Measurements from ENCODE around the gene ATP11C.
"Not testable (repeated sequence)": the region's sequence is repeated elsewhere in the genome, so short reads cannot be mapped to it uniquely, and the experiment has no call there.

The ATP11C gene

DNA sequence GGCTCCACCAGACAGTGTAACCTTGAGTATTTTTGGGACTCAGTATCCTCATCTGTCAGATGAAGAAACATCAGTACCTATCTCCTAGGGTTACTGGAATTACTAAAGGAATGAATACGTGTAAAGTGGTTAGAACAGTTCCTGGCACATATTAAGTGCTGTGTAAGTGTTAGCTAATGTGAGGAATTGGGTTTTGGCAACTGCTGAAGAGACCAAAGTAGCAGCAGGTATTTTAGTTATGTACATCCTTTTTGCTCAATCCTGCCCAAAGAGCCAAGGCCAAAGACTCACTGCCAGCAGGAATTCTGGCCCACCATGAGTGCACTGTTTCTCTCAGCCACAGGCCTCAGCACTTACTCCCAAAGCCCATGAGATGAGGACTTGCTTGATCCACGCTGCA, 208.2 kb downstream of the ATP11C start:
- peak; percentile 48 for DNase-seq (ENCODE audit: low read depth, low spot score)

DNA sequence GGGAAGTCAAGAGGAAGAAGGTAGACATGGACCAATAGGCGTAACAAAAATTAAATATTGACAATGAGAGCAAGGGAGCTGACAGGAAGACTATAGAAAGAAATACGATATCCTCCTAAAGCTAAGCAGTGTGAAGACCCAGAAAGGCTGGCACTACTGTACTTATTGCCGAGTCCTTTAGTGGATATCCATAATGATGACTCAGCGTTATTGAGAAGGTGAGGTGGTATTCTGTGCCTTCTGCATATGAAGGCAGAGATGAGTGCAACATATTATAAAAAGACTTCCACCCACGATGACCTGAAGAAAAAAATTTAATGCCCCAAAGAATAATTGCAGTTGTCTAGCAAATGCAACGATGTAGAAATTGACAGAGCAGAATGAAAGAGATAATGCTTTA, 211.9 kb downstream of the ATP11C start:
- DNase-seq (ENCODE audit: low read depth, low spot score) = no peak

DNA sequence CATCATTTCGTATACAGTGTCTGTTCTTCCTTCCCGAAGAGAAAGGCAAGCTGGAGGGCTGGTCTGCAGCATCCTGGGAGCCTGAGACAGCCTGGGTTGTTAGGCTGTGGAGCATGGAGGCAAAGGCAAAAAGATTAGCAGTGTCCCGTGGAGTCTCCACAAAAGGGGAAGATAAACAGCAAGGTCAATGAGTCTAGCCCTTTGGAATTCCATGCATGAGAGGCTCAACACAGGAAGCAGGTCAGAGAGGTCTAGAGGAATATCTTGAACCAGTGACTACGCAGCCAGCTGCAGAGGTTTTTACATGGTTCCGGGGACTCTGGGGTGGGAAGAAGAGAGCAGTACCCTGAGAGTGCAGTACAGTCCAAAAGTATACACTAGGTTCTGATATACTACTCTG, 212.7 kb downstream of the ATP11C start:
- peak; percentile 64 for DNase-seq (ENCODE audit: low read depth, low spot score)

DNA sequence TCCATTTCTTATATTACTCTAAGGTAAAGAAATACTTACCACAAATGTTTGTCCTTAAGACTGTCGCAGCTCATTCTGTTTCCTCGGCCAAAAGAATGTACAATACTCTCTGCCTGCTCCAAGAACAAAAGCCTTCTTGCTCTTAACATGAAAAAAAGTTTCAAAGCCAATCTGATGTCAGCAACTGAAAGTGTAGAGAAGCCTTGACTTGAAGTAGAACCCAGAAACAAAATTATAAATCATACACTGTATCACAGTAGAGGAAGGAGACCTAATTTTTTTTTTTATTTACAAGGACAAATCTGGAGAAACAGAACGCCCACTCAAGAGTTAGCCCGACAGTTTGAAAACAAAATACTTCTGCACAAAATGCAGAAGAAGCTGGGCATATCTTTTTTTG, 224.8 kb downstream of the ATP11C start, which contains the start of gene MCF2:
Gene MCF2, minus strand, starts transcription at position 101 of the 400 bp plus-strand sequence. CDS start 56,423 bp downstream, outside the sequence.
- DNase-seq (ENCODE audit: low read depth, low spot score) = no peak

DNA sequence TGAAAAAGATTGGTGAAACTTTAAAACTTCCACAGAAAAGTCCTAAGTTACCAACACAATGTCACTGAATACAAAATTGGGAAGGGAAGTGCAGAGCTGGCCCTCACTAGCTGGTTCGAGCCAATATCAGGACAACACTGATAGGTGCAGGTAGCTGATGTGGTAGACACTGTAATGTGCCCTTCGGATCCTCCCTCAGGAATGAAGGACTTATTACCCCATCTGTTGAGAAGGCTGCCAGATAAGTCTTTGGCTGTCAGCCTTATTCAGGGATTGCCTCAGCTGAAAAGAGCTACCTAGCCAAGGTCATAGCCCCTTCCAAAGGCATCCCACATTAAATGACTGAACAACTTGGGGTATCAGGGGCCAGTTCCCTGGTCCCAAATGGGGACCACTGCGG, 230.2 kb downstream of the ATP11C start:
- no peak for DNase-seq (ENCODE audit: low read depth, low spot score)

DNA sequence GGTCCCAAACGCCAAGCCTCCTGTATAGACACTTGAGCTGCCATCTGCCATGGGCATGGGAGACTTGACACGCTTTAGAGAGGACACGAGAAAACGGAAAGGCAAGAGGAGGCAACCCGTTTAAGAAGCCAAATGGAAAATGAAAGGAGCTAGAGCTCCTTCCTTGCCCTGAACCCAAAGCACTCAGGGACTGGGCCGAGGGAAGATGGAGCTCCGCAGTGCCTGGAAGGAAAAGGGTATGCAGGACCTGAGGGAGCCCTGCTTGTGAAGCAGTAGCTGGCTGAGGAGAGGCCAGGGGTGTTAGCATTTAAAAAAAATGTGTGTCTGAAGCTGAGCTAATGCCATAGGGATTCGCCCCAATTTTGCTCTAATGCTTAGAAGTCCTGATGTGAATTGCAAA, 239.9 kb downstream of the ATP11C start:
- no peak for DNase-seq (ENCODE audit: low read depth, low spot score)

DNA sequence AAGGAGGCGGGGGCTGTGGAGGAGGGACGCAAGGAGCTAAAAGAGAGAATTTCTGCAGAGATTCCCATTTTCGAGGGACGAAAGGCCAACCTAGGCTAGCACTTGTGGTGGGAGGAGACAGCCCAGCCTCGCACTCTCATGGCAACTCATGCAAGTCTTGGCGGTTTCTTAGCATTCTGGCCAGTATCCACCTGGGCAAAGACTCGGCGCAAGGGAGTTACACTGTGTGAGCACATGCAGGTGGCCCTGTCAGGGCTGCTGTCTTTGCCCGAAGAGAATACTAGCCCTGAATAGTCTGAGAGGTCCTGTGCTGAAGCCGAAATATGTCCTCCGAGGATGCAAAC, 240.4 kb downstream of the ATP11C start:
- DNase-seq (ENCODE audit: low read depth, low spot score) = no peak

DNA sequence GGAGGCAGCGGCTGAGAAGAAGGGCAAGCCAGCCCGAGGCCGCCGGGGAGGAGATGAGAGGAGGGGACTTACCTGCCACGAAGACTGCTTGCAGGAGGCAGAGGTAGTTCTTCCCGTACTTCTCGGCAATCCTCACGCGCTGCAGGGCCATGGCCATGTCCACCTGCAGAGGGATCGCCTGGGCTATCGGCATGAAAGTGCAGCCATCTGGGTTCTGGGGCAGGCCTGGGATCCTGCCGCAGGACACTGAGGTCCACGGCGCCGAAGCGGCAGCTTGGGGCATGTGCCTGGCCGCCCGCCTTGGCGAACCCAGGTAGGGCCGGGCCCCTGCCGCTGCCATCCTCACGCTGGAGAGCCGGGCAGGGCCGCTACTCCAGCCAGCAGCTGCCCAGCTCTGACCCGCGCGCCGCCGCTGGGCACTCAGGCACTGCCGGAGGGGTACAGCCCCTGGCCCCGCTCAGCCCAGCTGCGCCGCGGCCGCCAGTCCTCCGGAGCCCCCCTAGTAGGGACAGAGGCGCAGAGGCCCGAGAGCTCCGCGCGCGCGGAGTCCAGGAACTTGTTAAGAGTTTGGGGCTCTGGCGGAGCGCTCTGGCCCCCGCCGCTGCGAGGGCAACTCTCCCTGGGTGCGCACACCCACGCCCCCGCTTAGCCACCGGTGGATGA, 240.9 kb downstream of the ATP11C start:
- DNase-seq (ENCODE audit: low read depth, low spot score) = peak; percentile 39

DNA sequence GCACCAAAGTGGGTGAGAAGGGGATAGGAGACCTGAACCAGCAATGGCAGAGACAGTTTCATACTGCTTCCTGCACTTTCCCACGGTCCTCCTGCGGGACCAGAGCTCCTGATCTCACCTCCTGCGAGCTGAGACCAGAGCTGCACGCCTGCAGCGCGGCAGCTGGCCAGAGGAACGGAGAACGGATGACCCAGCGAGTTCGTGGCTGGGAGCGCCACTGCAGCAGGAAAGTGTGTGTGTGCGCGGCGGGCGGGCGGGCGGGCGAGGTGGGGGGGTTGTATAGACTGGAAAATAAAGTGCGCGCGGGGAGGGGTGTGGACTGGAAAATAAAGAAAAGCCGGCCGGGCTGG, 241.4 kb downstream of the ATP11C start:
- DNase-seq (ENCODE audit: low read depth, low spot score) = peak; percentile 29

DNA sequence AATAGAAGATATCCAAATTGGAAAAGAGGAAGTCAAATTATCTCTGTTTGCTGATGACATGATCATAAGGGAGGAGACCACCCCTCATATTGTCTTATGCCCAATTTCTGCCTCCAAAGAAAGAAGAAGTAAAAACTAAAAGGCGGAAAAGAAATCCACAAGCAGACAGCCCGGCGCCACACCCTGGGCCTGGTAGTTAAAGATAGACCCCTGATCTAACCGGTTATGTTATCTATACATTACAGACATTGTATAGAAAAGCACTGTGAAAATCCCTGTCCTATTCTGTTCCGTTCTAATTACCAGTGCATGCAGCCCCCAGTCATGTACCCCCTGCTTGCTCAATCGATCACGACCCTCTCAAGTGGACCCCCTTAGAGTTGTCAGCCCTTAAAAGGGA, 247.7 kb downstream of the ATP11C start:
- not testable (repeated sequence) for DNase-seq (ENCODE audit: low read depth, low spot score)

DNA sequence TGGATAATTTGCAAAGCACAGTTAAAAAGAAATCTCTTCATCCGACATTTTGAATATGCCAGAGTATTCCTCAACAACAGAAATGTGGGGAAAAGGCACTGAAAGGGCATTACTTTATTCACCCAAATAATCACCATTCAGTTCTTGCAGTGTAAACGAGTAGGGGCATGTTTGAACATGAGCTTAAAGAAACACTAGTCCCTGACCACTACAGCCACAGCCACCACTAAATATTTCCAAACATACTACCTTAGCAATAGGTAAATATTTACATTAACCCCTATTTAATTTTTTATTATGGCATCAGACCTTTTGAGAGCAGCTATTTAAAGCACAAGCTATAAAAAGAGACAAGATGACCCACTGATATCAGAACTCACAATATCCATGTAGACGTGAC, 252.5 kb downstream of the ATP11C start:
- DNase-seq (ENCODE audit: low read depth, low spot score) = no peak

Data from astrocyte of the hippocampus (primary cell).